DOHH2 (cell line): ENCODE results near the gene C3orf20.

ENCODE experiments used
- H3F3A ChIP-seq: fragments of 200-600 bp; sonication (generic), shearing (Covaris generic); 2 replicates; pipeline ENCODE4 v1.6.0; 2016; ENCODE audit warnings: antibody characterized with exemption, mild to moderate bottlenecking; ENCODE audit not compliant: control insufficient read depth, insufficient read depth
- H3K27ac ChIP-seq: fragments of 200-600 bp; sonication (generic); 2 replicates; pipeline ENCODE4 v1.5.1; 2014; ENCODE audit warnings: low read depth, mild to moderate bottlenecking, low read length, moderate library complexity
- H3K27me3 ChIP-seq: fragments of 200-600 bp; sonication (generic); 2 replicates; pipeline ENCODE4 v1.6.1; 2014; ENCODE audit warnings: mild to moderate bottlenecking, low read length, mixed read lengths; ENCODE audit not compliant: control insufficient read depth
- H3K36me3 ChIP-seq: fragments of 200-600 bp; sonication (generic); 2 replicates; pipeline ENCODE4 v1.6.1; 2014; ENCODE audit warnings: mild to moderate bottlenecking, low read length, moderate library complexity, mixed read lengths; ENCODE audit not compliant: control insufficient read depth
- H3K4me1 ChIP-seq: fragments of 200-600 bp; sonication (generic); 2 replicates; pipeline ENCODE4 v1.6.1; 2014; ENCODE audit warnings: mild to moderate bottlenecking, low read length, mixed read lengths; ENCODE audit not compliant: control insufficient read depth
- H3K4me2 ChIP-seq: fragments of 200-600 bp; sonication (generic); 2 replicates; pipeline ENCODE4 v1.6.0; 2014; ENCODE audit warnings: mild to moderate bottlenecking, low read length, moderate library complexity
- H3K4me3 ChIP-seq: fragments of 200-600 bp; sonication (generic); 2 replicates; pipeline ENCODE4 v1.5.1; 2014; ENCODE audit warnings: mild to moderate bottlenecking, low read length, mixed read lengths
- H3K79me2 ChIP-seq: fragments of 200-600 bp; sonication (generic); 2 replicates; pipeline ENCODE4 v1.6.1; 2014; ENCODE audit warnings: mild to moderate bottlenecking, low read length, mixed read lengths; ENCODE audit not compliant: control insufficient read depth
- H3K9me2 ChIP-seq: fragments of 200-600 bp; sonication (generic); replicated peaks from 2 replicates; pipeline ENCODE4 v1.6.1; 2014; ENCODE audit warnings: mild to moderate bottlenecking, low read length, mixed read lengths; ENCODE audit not compliant: control insufficient read depth
- H3K9me3 ChIP-seq: fragments of 200-600 bp; sonication (generic); 2 replicates; pipeline ENCODE4 v1.6.1; 2014; ENCODE audit warnings: antibody characterized with exemption, low read length, mixed read lengths; ENCODE audit not compliant: control insufficient read depth, insufficient read depth
- H4K20me1 ChIP-seq: fragments of 200-600 bp; sonication (generic); 2 replicates; pipeline ENCODE4 v1.6.0; 2014; ENCODE audit warnings: low read depth, mild to moderate bottlenecking, antibody characterized with exemption, low read length, moderate library complexity; ENCODE audit not compliant: control insufficient read depth, insufficient read depth
- EZH2phosphoT487 ChIP-seq: fragments of 200-600 bp; sonication (generic); IDR thresholded peaks from 2 replicates; pipeline ENCODE4 v1.6.1; 2017; ENCODE audit warnings: borderline replicate concordance, mild to moderate bottlenecking, antibody characterized with exemption, low read length, moderate library complexity, mixed read lengths
- TF ChIP-seq, protein P1 (sequence below): fragments of 200-600 bp; sonication (generic); IDR thresholded peaks from one replicate; pipeline ENCODE4 v1.5.1; 2014; ENCODE audit warnings: antibody characterized with exemption, mild to moderate bottlenecking, low read depth, low read length; ENCODE audit not compliant: poor library complexity, severe bottlenecking

The C3orf20 gene

DNA sequence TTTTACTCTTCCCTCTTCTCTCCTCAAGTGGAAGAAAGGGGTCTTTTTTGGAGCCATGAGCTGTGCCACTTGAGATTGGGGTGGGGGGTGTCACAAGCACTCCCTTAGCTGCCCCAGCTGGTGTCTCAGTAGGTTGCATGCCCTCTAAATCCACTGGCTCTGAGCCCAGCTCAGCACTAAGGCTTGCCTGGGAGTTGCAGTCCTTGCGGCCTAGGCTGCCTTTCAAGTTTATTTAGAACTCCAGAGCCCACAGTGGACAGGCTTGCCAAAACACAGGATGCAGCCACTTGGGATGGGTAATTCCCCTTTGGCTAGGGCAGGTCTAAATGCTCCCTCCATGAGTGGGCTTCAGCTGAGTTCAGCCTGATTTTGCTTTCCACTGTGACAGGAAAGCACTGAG, 24.7 kb downstream of the C3orf20 start:
- H3K4me2 ChIP-seq = no peak overlapping the region
- 0 out of 2 replicates have a peak, but pooled peaks cover 3% of the 10 kb centered on the region for H3F3A ChIP-seq
- H4K20me1 ChIP-seq = no peaks in the 10 kb centered on the region
- H3K79me2 ChIP-seq = no peaks in the 10 kb centered on the region
- H3K9me3 ChIP-seq = no peaks in the 10 kb centered on the region
- TF ChIP-seq EZH2phosphoT487 = no peak
- TF ChIP-seq, protein P1, sequence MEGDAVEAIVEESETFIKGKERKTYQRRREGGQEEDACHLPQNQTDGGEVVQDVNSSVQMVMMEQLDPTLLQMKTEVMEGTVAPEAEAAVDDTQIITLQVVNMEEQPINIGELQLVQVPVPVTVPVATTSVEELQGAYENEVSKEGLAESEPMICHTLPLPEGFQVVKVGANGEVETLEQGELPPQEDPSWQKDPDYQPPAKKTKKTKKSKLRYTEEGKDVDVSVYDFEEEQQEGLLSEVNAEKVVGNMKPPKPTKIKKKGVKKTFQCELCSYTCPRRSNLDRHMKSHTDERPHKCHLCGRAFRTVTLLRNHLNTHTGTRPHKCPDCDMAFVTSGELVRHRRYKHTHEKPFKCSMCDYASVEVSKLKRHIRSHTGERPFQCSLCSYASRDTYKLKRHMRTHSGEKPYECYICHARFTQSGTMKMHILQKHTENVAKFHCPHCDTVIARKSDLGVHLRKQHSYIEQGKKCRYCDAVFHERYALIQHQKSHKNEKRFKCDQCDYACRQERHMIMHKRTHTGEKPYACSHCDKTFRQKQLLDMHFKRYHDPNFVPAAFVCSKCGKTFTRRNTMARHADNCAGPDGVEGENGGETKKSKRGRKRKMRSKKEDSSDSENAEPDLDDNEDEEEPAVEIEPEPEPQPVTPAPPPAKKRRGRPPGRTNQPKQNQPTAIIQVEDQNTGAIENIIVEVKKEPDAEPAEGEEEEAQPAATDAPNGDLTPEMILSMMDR = no peak
- H3K9me2 ChIP-seq = no peaks in the 10 kb centered on the region
- H3K27ac ChIP-seq = no peak overlapping the region
- no peaks in the 10 kb centered on the region; the same call in 1 of the 2 replicates for H3K36me3 ChIP-seq
- H3K4me3 ChIP-seq = no peak overlapping the region
- H3K4me1 ChIP-seq = peaks cover 22% of the 10 kb centered on the region
- H3K27me3 ChIP-seq = no peaks in the 10 kb centered on the region

GRCh38 chr3:14700891-14701290, 25.9 kb downstream of the C3orf20 start:
- Histone ChIP-seq H4K20me1 (no peaks in the 10 kb centered on the region), H3K4me1 (peaks cover 17% of the 10 kb centered on the region), H3K36me3 (no peaks in the 10 kb centered on the region; the same call in 1 of the 2 replicates), H3F3A (no peaks in the 10 kb centered on the region), H3K79me2 (no peaks in the 10 kb centered on the region), H3K9me3 (no peaks in the 10 kb centered on the region), H3K27me3 (no peaks in the 10 kb centered on the region), H3K4me3 (no peak overlapping the region), H3K27ac (no peak overlapping the region), H3K4me2 (no peak overlapping the region), H3K9me2 (no peaks in the 10 kb centered on the region)
- no peak for TF ChIP-seq EZH2phosphoT487
- TF ChIP-seq, protein P1 = no peak

GRCh38 chr3:14701676-14702075, 26.7 kb downstream of the C3orf20 start:
- no peaks in the 10 kb centered on the region for H3K9me2 ChIP-seq
- no peak overlapping the region for H3K4me2 ChIP-seq
- no peaks in the 10 kb centered on the region for H3K79me2 ChIP-seq
- no peaks in the 10 kb centered on the region for H3F3A ChIP-seq
- no peaks in the 10 kb centered on the region for H4K20me1 ChIP-seq
- no peaks in the 10 kb centered on the region for H3K27me3 ChIP-seq
- H3K9me3 ChIP-seq = no peaks in the 10 kb centered on the region
- no peaks in the 10 kb centered on the region; the same call in 1 of the 2 replicates for H3K36me3 ChIP-seq
- no peak overlapping the region for H3K4me3 ChIP-seq
- peaks cover 14% of the 10 kb centered on the region for H3K4me1 ChIP-seq
- TF ChIP-seq, protein P1 = no peak
- no peak for TF ChIP-seq EZH2phosphoT487
- H3K27ac ChIP-seq = no peak overlapping the region
